Muscle of leg (tissue), 11 donors: ENCODE data around the gene HIF3A. TPM values are rescaled to one million over a fixed set of nuclear protein-coding genes. Genes with fewer than 3 reads are reported as not detected.
"Not testable (repeated sequence)": the region's sequence is repeated elsewhere in the genome, so short reads cannot be mapped to it uniquely, and the experiment has no call there.

Experiments used
- DNase-seq: peaks from one replicate; pipeline ENCODE4 v3.0.0; 2013
- H3K27ac ChIP-seq: one replicate; pipeline ENCODE4 v1.5.1; 2013; ENCODE audit warnings: mild to moderate bottlenecking, low read length, control low read depth
- H3K27me3 ChIP-seq: one replicate; pipeline ENCODE4 v1.6.1; 2013; ENCODE audit warnings: low read length; ENCODE audit not compliant: control insufficient read depth, insufficient read depth
- H3K36me3 ChIP-seq: one replicate; pipeline ENCODE4 v1.6.1; 2013; ENCODE audit warnings: low read length; ENCODE audit not compliant: control insufficient read depth, insufficient read depth
- H3K4me1 ChIP-seq: one replicate; pipeline ENCODE4 v1.6.1; 2013; ENCODE audit warnings: low read length; ENCODE audit not compliant: control insufficient read depth, insufficient read depth
- H3K4me3 ChIP-seq: one replicate; pipeline ENCODE4 v1.5.1; 2013; ENCODE audit warnings: low read length, control low read depth
- H3K9me3 ChIP-seq: replicated peaks from 2 replicates; pipeline ENCODE4 v1.6.1; 2013; ENCODE audit warnings: low read depth, low read length; ENCODE audit not compliant: control insufficient read depth
- WGBS: methylation state at CpG from one replicate; pipeline ENCODE4 v1.1.5; 2013; ENCODE audit warnings: missing lambda C conversion rate; ENCODE audit not compliant: insufficient coverage; 5-methylcytosine and 5-hydroxymethylcytosine counted together
- polyA plus RNA-seq, 8 donors: library from polyadenylated mRNA; unstranded; fragments of 120-200 nt; gene quantifications; one replicate each; pipeline versions ENCODE4 v1.2.1 to v1.2.3, GENCODE V29; 2013; ENCODE audit warnings: inconsistent platforms in 1 of 8, low replicate concordance in 1 of 8; ENCODE audit not compliant: insufficient read length in 8 of 8, insufficient read depth in 1 of 8
- total RNA-seq: library from RNA; stranded (reverse); fragments of 120-200 nt; gene quantifications from one replicate; pipeline ENCODE4 v1.2.4, GENCODE V29; 2013

The HIF3A gene
- total and polyA plus RNA-seq, 9 donors, result 93.6 to 312 (median 195) TPM

DNA sequence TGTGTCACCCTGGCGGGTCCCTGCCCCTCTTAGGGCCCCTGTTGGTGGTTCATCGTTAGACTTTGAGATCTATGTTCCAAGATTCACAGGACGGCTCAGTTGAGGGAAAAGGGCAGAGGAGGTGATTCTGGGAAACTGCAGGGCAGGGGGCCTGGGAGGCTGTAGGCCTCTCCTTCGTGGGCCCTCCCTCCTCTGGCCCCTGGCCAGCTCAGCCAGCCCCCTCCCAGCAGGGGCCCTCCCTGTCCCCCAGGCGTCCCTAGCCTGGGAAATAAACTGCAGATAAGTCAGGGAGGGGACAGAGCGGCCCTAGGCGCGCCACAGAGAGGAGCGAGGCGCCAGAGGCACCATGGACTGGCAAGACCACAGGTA, 6.5 kb downstream of the HIF3A start:
- Histone ChIP-seq H3K27ac (peak overlapping the region; percentile 49), H3K36me3 (peaks cover 61% of the 10 kb centered on the region), H3K4me3 (no peak overlapping the region), H3K4me1 (peaks cover 55% of the 10 kb centered on the region), H3K9me3 (no peaks in the 10 kb centered on the region), H3K27me3 (no peaks in the 10 kb centered on the region)
- WGBS, result 52% methylated on average over 8 of the region's 10 CpGs
- DNase-seq, result peak; percentile 41

DNA sequence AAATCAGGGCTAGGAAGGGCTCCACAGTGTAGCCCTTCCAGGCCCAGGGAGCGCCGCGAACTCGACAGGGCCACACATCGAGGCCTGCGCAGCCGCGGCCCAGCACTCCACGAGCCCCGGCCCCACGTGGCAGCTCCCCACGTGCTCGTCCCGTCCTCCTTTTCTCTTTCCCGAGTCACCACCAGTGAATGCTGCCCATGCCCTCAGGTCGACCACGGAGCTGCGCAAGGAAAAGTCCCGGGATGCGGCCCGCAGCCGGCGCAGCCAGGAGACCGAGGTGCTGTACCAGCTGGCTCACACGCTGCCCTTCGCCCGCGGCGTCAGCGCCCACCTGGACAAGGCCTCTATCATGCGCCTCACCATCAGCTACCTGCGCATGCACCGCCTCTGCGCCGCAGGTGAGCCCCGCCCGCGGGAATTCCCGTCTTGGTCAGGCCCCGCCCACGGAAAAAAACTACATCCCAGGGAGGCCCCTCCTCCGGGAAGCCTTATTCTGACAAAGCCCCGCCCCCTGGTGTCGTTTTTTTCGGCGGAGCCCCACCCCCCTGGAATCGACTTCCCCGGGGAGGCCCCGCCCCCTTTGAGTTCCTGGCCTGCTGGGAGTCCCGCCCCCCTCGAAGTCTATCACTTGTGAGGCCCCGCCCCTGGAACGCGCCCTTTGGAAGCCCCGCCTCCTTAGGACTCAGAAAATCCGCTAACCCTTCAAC, 7.0 kb downstream of the HIF3A start:
- WGBS, result 34% methylated on average over 47 of the region's 56 CpGs
- peak; percentile 60 for DNase-seq
- H3K27me3 ChIP-seq, result no peaks in the 10 kb centered on the region
- H3K9me3 ChIP-seq, result no peaks in the 10 kb centered on the region
- peaks cover 66% of the 10 kb centered on the region for H3K36me3 ChIP-seq
- H3K4me1 ChIP-seq, result peaks cover 50% of the 10 kb centered on the region
- H3K27ac ChIP-seq, result peak overlapping the region; percentile 49
- no peak overlapping the region for H3K4me3 ChIP-seq

DNA sequence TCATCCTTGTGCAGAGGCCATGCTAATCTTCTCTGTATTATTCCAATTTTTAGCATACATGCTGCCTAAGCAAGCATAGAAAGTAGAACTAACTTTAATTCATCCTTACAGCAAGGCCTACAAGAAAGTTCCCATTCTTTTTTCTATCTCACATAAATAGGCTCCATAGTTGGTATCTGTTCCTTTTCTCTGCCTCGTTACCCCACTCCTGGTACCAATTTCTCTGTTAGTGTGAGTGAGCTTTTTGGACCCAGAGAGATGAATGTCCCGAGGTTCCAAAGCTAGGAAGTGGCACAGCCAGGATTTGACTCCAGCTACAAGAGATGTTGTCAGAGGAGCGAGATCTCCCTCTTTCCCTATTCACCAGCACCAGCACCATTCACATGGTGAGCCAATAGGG, 9.7 kb downstream of the HIF3A start:
- H3K27ac ChIP-seq, result no peak overlapping the region
- H3K36me3 ChIP-seq, result peaks cover 90% of the 10 kb centered on the region
- no peaks in the 10 kb centered on the region for H3K9me3 ChIP-seq
- H3K4me3 ChIP-seq, result no peak overlapping the region
- no peak for DNase-seq
- no CpG with 5 or more reads among the region's 3 CpGs for WGBS
- H3K4me1 ChIP-seq, result peaks cover 24% of the 10 kb centered on the region
- no peaks in the 10 kb centered on the region for H3K27me3 ChIP-seq

- H3K27me3 ChIP-seq, result no peaks in the 10 kb centered on the region
- DNase-seq, result no peak
- peaks cover 10% of the 10 kb centered on the region for H3K4me1 ChIP-seq
- H3K36me3 ChIP-seq, result peaks cover 96% of the 10 kb centered on the region
- H3K4me3 ChIP-seq, result no peak overlapping the region
- no peaks in the 10 kb centered on the region for H3K9me3 ChIP-seq
- H3K27ac ChIP-seq, result no peak overlapping the region
- 93% methylated on average over 15 of the region's 15 CpGs for WGBS
Observed at GRCh38 chr19:46308510-46308909, 11.7 kb downstream of the HIF3A start.

GRCh38 chr19:46309056-46309455, 12.2 kb downstream of the HIF3A start:
- Histone ChIP-seq H3K4me3 (no peak overlapping the region), H3K9me3 (no peaks in the 10 kb centered on the region), H3K4me1 (peaks cover 6% of the 10 kb centered on the region), H3K36me3 (peaks cover 95% of the 10 kb centered on the region), H3K27me3 (no peaks in the 10 kb centered on the region), H3K27ac (no peak overlapping the region)
- DNase-seq, result no peak
- WGBS, result 75% methylated on average over 10 of the region's 10 CpGs

DNA sequence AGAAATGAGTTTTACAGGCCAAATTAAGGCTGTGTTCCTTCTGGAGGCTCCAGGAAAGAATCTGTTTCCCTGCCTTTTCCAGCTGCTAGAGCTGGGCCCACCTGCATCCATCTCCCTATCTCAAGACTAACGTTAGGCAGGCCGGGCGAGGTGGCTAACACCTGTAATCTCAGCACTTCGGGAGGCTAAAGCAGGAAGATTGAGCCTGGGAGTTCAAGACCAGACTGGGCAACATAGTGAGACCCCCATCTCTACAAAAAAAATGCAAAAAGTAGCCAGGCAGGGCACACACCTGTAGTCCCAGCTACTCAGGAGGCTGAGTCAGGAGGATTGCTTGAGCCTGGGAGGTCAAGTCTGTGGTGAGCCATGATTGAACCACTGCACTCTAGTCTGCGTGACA, 14.6 kb downstream of the HIF3A start:
- Histone ChIP-seq H3K9me3 (no peaks in the 10 kb centered on the region), H3K27ac (no peak overlapping the region), H3K27me3 (no peaks in the 10 kb centered on the region), H3K36me3 (peaks cover 83% of the 10 kb centered on the region), H3K4me3 (no peak overlapping the region), H3K4me1 (no peaks in the 10 kb centered on the region)
- DNase-seq, result no peak
- 88% methylated on average over 3 of the region's 5 CpGs for WGBS

DNA sequence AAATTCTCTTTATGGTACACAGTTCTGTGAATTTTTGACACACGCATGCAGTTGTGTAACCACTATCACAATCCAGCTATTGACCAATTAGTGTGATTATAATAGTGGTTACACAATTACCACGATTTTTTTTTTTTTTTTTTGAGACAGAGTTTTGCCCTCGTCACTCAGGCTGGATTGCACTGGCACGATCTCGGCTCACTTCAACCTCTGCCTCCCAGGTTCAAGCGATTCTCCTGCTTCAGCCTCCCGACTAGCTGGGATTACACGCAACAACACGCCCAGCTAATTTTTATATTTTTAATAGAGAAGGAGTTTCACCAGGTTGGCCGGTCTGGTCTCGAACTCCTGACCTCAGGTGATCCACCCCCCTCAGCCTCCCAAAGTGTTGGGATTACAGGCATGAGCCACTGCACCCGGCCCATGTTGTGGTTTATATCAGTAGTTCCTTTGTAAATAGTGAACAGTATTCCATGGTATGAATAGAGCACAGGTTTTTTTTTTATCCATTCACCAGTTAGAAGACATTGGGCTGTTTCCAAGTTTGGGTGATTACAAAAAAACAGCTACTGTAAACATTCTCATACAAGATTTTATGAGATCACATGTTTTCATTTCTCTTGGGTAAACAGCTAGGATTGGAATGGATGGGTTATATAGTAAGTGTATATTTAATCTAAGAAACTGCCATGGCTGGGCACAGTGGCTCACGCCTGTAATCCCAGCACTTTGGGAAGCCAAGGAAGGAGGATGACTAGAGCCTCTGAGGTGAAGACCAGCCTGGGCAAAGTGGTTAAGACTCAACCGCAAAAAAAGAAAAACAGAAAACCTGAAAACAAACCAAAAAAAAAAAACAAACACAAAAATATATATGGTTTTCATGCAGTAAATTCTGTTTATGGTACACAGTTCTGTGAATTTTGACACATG, 17.0 kb downstream of the HIF3A start:
- H3K27me3 ChIP-seq, DNase-seq, H3K4me1 ChIP-seq, H3K27ac ChIP-seq, H3K4me3 ChIP-seq, H3K9me3 ChIP-seq: not testable (repeated sequence)
- 100% methylated on average over 2 of the region's 14 CpGs for WGBS
- peaks cover 82% of the 10 kb centered on the region for H3K36me3 ChIP-seq

- peaks cover 80% of the 10 kb centered on the region for H3K36me3 ChIP-seq
- WGBS, result 81% methylated on average over 2 of the region's 2 CpGs
Observed at GRCh38 chr19:46317339-46317738, 20.5 kb downstream of the HIF3A start.

DNA sequence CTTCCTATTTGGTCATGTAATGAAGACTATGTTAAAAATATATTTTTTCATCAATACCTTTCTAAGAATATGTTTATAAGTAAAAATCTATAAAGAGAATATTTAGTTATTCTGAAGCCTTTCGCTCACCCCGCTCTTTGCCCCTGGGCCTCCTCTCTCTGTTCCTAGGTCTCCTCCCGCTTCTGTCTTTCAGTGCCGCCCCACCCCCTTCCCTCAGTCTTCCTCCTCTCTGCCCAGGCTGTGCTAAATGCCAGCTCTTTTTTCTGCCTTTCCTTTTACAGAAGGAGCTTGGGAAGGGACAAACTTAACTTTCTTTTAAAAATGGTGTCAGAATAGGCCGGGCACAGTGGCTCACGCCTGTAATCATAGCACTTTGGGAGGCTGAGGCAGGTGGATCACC, 22.8 kb downstream of the HIF3A start:
- peaks cover 3% of the 10 kb centered on the region for H3K4me1 ChIP-seq
- peaks cover 86% of the 10 kb centered on the region for H3K36me3 ChIP-seq
- no peaks in the 10 kb centered on the region for H3K27me3 ChIP-seq
- DNase-seq, result no peak
- H3K9me3 ChIP-seq, result no peaks in the 10 kb centered on the region
- H3K4me3 ChIP-seq, result no peak overlapping the region
- 100% methylated on average over 1 of the region's 6 CpGs for WGBS
- H3K27ac ChIP-seq, result no peak overlapping the region

More at GRCh38 chr19:46317339-46317738, 20.5 kb downstream of the HIF3A start:
- DNase-seq, result no peak
- no peak overlapping the region for H3K27ac ChIP-seq
- H3K4me1 ChIP-seq, result peaks cover 3% of the 10 kb centered on the region
- H3K4me3 ChIP-seq, result no peak overlapping the region
- no peaks in the 10 kb centered on the region for H3K27me3 ChIP-seq
- H3K9me3 ChIP-seq, result no peaks in the 10 kb centered on the region

GRCh38 chr19:46320559-46320958, 23.7 kb downstream of the HIF3A start:
- no peak for DNase-seq
- H3K27ac ChIP-seq, result no peak overlapping the region
- peaks cover 86% of the 10 kb centered on the region for H3K36me3 ChIP-seq
- 89% methylated on average over 4 of the region's 5 CpGs for WGBS
- H3K4me1 ChIP-seq, result peaks cover 3% of the 10 kb centered on the region
- H3K27me3 ChIP-seq, result no peaks in the 10 kb centered on the region
- no peak overlapping the region for H3K4me3 ChIP-seq
- H3K9me3 ChIP-seq, result no peaks in the 10 kb centered on the region
